Measurements from ENCODE around the gene CEP97.

GRCh38 chr3:101812895-101813294 lies 88.5 kb downstream of the CEP97 start:
- TF ChIP-seq CTCF (IDR thresholded peaks at IDR 0.05) (no peak), EZH2 (IDR thresholded peaks at IDR 0.05; ENCODE audit: borderline replicate concordance, insufficient read depth, low read depth, low read length, poor library complexity, severe bottlenecking) (no peak)

Measured in B cell (primary cell).